Vagina (tissue), 2 donors: ENCODE data around the gene C2CD2. TPM values are rescaled to one million over a fixed set of nuclear protein-coding genes. Genes with fewer than 3 reads are reported as not detected.

Experiments used
- DNase-seq, 2 donors: peaks; one replicate each; pipeline ENCODE4 v3.0.0-alpha.2; 2017; ENCODE audit errors: extremely low spot score in 2 of 2
- H3K27ac ChIP-seq: fragments of 200-600 bp; sonication (generic); one replicate; pipeline ENCODE4 v1.5.1; 2019
- H3K27me3 ChIP-seq: fragments of 200-600 bp; sonication (generic); one replicate; pipeline ENCODE4 v1.5.1; 2019
- H3K36me3 ChIP-seq, 2 donors: fragments of 200-600 bp; sonication (generic); one replicate each; pipeline ENCODE4 v1.5.1; 2017 to 2019
- H3K4me1 ChIP-seq: fragments of 200-600 bp; sonication (generic); one replicate; pipeline ENCODE4 v1.5.1; 2019
- H3K4me3 ChIP-seq, 2 donors: fragments of 200-600 bp; sonication (generic); 1 replicate in 1 of 2; 2 replicates in 1 of 2; pipeline ENCODE4 v1.5.1; 2016 to 2019
- H3K9me3 ChIP-seq: fragments of 200-600 bp; sonication (generic); one replicate; pipeline ENCODE4 v1.5.1; 2019
- CTCF ChIP-seq, 3 experiments: fragments of 450-650 bp in 2 of 3; fragments of 200-600 bp in 1 of 3; sonication (generic) in 1 of 3; IDR thresholded peaks; one replicate each; pipeline ENCODE4 v1.5.1; 2017 to 2019; ENCODE audit warnings: antibody characterized with exemption in 3 of 3, mild to moderate bottlenecking in 2 of 3, moderate library complexity in 2 of 3
- POLR2A ChIP-seq, 2 donors: fragments of 450-650 bp; IDR thresholded peaks; one replicate each; pipeline ENCODE4 v1.6.1; 2017; ENCODE audit warnings: antibody characterized with exemption in 2 of 2, mild to moderate bottlenecking in 2 of 2, moderate library complexity in 2 of 2
- POLR2AphosphoS5 ChIP-seq, 2 donors: sonication (generic); formaldehyde crosslinking; IDR thresholded peaks; one replicate each; pipeline ENCODE4 v1.9.0; 2017; ENCODE audit warnings: antibody characterized with exemption in 2 of 2, mild to moderate bottlenecking in 2 of 2, low read depth in 1 of 2; ENCODE audit not compliant: insufficient read depth in 1 of 2
- intact Hi-C: fragments of 100-400 bp; cut with DNase I; formaldehyde crosslinking; loops from one replicate; pipeline ENCODE4 v1.15.1; 2023
- total RNA-seq: library from RNA; depleted of rRNA; stranded (reverse); fragments of >200 nt; gene quantifications from one replicate; pipeline ENCODE4 v1.2.3, GENCODE V29; 2016

Gene C2CD2
- total RNA-seq, 1 donor from 2014 or later: 36.1 TPM

DNA sequence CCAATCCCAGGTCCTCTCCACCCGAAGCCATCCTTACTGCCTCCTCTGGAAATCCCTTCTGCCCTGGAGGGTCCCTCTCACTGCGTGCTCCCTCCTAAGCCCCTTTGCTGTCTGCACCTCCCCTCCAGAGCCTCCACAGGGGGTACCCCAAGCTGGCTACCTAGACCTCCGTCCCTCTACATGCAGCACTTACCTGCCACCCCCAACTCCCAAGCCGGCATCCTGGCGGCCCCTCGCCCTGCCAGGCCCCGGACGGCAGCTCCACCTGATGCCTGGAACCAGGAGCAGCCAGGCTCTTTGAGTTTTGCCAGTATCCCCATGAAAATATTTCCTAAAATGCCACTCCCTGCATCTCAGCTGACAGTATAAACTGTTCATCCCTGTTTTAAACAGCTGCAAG, 78.7 kb downstream of the C2CD2 start:
- H3K4me1 ChIP-seq: peaks cover 15% of the 10 kb centered on the region
- no peak for DNase-seq
- TF ChIP-seq POLR2A (IDR thresholded peaks at IDR 0.05) (no peak), CTCF (IDR thresholded peaks at IDR 0.05) (no peak), POLR2AphosphoS5 (IDR thresholded peaks at IDR 0.05; ENCODE audit: insufficient read depth in 1 of 2, low read depth in 1 of 2) (no peak)
- H3K27ac ChIP-seq: no peak overlapping the region
- H3K27me3 ChIP-seq: no peaks in the 10 kb centered on the region
- H3K36me3 ChIP-seq: no peaks in the 10 kb centered on the region
- intact Hi-C loops: no loop called here
- no peaks in the 10 kb centered on the region for H3K9me3 ChIP-seq
- no peak overlapping the region for H3K4me3 ChIP-seq

DNA sequence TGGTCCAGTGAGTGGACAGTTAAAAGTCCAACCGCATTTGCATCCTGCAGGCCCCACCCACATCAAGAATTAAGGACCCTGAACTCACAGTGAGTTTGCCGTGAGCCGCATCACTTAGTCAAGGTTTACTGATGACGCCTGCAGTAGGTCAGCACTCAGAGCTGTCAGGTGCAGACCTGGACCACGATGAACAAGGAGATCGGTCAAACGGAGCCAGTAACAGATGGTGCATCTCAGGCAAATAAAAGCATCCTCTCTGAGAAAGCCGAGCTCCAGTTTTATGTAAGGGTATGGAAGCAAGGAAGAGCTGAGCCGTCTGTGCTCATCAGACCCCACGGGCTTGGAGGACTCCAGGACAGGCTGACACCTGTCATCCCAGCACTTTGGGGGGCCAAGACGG, 79.2 kb downstream of the C2CD2 start:
- intact Hi-C loops: no loop called here
- no peaks in the 10 kb centered on the region for H3K9me3 ChIP-seq
- H3K4me3 ChIP-seq: no peak overlapping the region
- H3K27ac ChIP-seq: no peak overlapping the region
- peaks cover 15% of the 10 kb centered on the region for H3K4me1 ChIP-seq
- H3K36me3 ChIP-seq: no peaks in the 10 kb centered on the region
- H3K27me3 ChIP-seq: no peaks in the 10 kb centered on the region
- TF ChIP-seq POLR2AphosphoS5 (IDR thresholded peaks at IDR 0.05; ENCODE audit: insufficient read depth in 1 of 2, low read depth in 1 of 2) (no peak), CTCF (IDR thresholded peaks at IDR 0.05) (no peak), POLR2A (IDR thresholded peaks at IDR 0.05) (no peak)
- no peak for DNase-seq

DNA sequence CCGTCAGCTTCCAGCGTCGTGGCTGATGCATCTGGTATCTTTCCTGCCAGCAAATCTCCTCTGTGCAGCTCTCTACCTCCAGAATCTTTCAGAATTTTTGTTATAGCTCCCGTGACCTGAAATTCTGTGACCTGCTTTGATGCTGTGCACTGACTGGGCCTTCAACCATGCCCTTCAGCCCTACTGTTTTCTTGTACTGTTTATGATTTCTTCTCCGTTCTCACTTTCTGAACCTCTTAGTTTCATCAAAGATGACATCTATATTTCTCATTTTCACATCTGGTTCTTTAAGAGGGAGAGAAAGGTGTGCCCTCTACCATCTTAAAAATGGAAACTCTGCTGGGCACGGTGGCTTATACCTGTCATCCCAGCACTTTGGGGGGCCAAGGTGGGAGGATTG, 80.4 kb downstream of the C2CD2 start:
- no peaks in the 10 kb centered on the region for H3K27me3 ChIP-seq
- H3K4me3 ChIP-seq: no peak overlapping the region
- H3K36me3 ChIP-seq: no peaks in the 10 kb centered on the region
- intact Hi-C loops: no loop called here
- no peak overlapping the region for H3K27ac ChIP-seq
- H3K4me1 ChIP-seq: peaks cover 15% of the 10 kb centered on the region
- DNase-seq: no peak
- TF ChIP-seq POLR2AphosphoS5 (IDR thresholded peaks at IDR 0.05; ENCODE audit: insufficient read depth in 1 of 2, low read depth in 1 of 2) (no peak), POLR2A (IDR thresholded peaks at IDR 0.05) (no peak), CTCF (IDR thresholded peaks at IDR 0.05) (no peak)
- no peaks in the 10 kb centered on the region for H3K9me3 ChIP-seq

DNA sequence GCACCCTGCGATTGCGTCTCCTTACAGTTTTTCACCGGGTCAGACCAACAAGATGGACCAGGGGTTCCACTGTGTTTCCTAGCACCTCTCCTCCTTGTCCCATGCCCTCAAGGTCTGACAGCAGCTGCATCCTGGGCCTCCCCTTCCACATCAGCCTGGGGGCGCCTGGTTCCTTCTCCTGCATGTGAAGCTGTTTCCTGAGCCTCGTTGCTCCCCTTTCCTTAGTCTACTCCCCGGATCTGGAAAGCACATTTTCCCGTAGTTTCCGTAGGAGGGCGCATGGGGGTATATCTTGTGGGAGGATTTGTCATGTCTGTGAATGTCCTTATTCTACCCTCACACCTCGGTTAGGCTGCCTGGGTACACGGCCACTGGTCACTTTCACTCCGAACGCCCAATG, 80.8 kb downstream of the C2CD2 start:
- Histone ChIP-seq H3K36me3 (no peaks in the 10 kb centered on the region), H3K4me3 (no peak overlapping the region), H3K27me3 (no peaks in the 10 kb centered on the region), H3K4me1 (peaks cover 14% of the 10 kb centered on the region), H3K9me3 (no peaks in the 10 kb centered on the region), H3K27ac (no peak overlapping the region)
- intact Hi-C loops: no loop called here
- DNase-seq: no peak
- no peak for TF ChIP-seq CTCF (IDR thresholded peaks at IDR 0.05)
- no peak for TF ChIP-seq POLR2AphosphoS5 (IDR thresholded peaks at IDR 0.05; ENCODE audit: insufficient read depth in 1 of 2, low read depth in 1 of 2)
- TF ChIP-seq POLR2A (IDR thresholded peaks at IDR 0.05): no peak

DNA sequence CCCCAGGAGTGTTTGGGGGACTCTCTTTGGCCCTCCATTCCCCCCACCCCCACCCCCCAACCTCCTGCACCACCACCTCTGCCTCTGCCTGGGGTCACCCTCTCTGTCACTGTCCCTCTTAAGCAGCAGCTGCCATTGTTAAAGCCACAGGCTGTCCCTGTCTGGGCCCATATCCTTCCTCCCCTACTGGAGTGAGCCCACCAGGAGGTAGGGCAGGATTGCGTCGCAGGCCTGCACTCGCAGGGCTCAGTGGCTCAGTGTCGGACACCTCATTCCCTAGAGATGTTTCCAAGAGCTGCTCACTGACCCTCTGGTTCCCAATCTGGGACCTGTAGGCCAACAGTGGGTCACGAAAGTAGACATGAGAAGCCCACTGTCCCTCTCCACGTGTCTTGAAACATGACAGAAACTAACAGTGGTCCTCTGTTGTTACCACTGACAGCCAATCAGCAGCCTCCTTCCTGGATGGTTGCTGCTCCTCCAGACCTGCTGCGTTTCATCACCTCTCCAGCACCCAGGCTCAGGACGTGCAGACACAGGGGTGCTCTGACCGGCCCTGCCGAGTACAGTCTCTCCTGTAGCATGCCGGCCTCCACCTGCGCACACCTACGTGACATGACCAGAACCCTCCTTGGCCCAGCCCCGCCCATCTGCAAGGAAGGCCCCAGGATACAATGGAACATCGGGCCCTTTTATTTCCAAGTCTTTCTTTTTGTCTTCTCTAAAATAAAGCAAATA, 82.4 kb downstream of the C2CD2 start:
- Histone ChIP-seq H3K27ac (no peak overlapping the region), H3K4me1 (peaks cover 6% of the 10 kb centered on the region), H3K27me3 (no peaks in the 10 kb centered on the region), H3K9me3 (no peaks in the 10 kb centered on the region), H3K4me3 (no peak overlapping the region), H3K36me3 (no peaks in the 10 kb centered on the region)
- DNase-seq: no peak
- intact Hi-C loops: no loop called here
- TF ChIP-seq POLR2A (IDR thresholded peaks at IDR 0.05) (no peak), CTCF (IDR thresholded peaks at IDR 0.05) (no peak), POLR2AphosphoS5 (IDR thresholded peaks at IDR 0.05; ENCODE audit: insufficient read depth in 1 of 2, low read depth in 1 of 2) (no peak)
